Measurements from ENCODE around the gene PLB1.

PLB1 gene

GRCh38 chr2:28595323-28595722 lies 99.5 kb downstream of the PLB1 start:
- no peak for TF ChIP-seq EZH2 (optimal IDR thresholded peaks at IDR 0.05; ENCODE audit: low read depth, low read length)
- TF ChIP-seq EZH2phosphoT487 (IDR thresholded peaks at IDR 0.05; ENCODE audit: low read length) = no peak
- TF ChIP-seq CTCF (IDR thresholded peaks at IDR 0.05; ENCODE audit: low read length) = no peak
- Histone ChIP-seq H3K9me3 (replicated peaks; ENCODE audit: insufficient read depth, low read length) (no peaks in the 10 kb centered on the region), H3K4me3 (ENCODE audit: low read length) (peak overlapping the region; percentile 53; the same call in 1 of the 2 replicates), H3K9me2 (replicated peaks; ENCODE audit: insufficient read depth, low read length) (no peaks in the 10 kb centered on the region), H3K9ac (ENCODE audit: low read length) (peak overlapping the region; percentile 74), H3K79me2 (ENCODE audit: low read length) (no peaks in the 10 kb centered on the region), H2AFZ (ENCODE audit: low read length) (peak overlapping the region; percentile 80), H3K27ac (ENCODE audit: low read length) (peak overlapping the region; percentile 90), H3F3A (ENCODE audit: insufficient read depth, low read length) (peaks cover 10% of the 10 kb centered on the region), H3K27me3 (replicated peaks; ENCODE audit: insufficient read depth, low read length) (no peaks in the 10 kb centered on the region), H3K4me2 (ENCODE audit: low read depth, low read length) (peak overlapping the region; percentile 94), H3K4me1 (ENCODE audit: low read length) (peaks cover 18% of the 10 kb centered on the region), H4K20me1 (ENCODE audit: insufficient read depth, low read length) (no peaks in the 10 kb centered on the region), H3K36me3 (replicated peaks; ENCODE audit: insufficient read depth, low read length) (no peaks in the 10 kb centered on the region)
- no peak for DNase-seq

- no peak overlapping the region for H3K9ac ChIP-seq (ENCODE audit: low read length)
- no peaks in the 10 kb centered on the region for H3K9me2 ChIP-seq (replicated peaks; ENCODE audit: insufficient read depth, low read length)
- no peaks in the 10 kb centered on the region for H3K36me3 ChIP-seq (replicated peaks; ENCODE audit: insufficient read depth, low read length)
- H3K79me2 ChIP-seq (ENCODE audit: low read length) = no peaks in the 10 kb centered on the region
- no peak overlapping the region for H2AFZ ChIP-seq (ENCODE audit: low read length)
- no peaks in the 10 kb centered on the region for H4K20me1 ChIP-seq (ENCODE audit: insufficient read depth, low read length)
- no peaks in the 10 kb centered on the region for H3K27me3 ChIP-seq (replicated peaks; ENCODE audit: insufficient read depth, low read length)
- no peaks in the 10 kb centered on the region for H3K9me3 ChIP-seq (replicated peaks; ENCODE audit: insufficient read depth, low read length)
- H3K4me3 ChIP-seq (ENCODE audit: low read length) = no peak overlapping the region
- no peak for DNase-seq
- H3K27ac ChIP-seq (ENCODE audit: low read length) = no peak overlapping the region
- H3K4me2 ChIP-seq (ENCODE audit: low read depth, low read length) = no peak overlapping the region
- H3K4me1 ChIP-seq (ENCODE audit: low read length) = peaks cover 18% of the 10 kb centered on the region
- no peak for TF ChIP-seq EZH2phosphoT487 (IDR thresholded peaks at IDR 0.05; ENCODE audit: low read length)
- no peak for TF ChIP-seq CTCF (IDR thresholded peaks at IDR 0.05; ENCODE audit: low read length)
- TF ChIP-seq EZH2 (optimal IDR thresholded peaks at IDR 0.05; ENCODE audit: low read depth, low read length) = no peak
- H3F3A ChIP-seq (ENCODE audit: insufficient read depth, low read length) = peaks cover 10% of the 10 kb centered on the region
Measured at GRCh38 chr2:28598484-28598883, 102.6 kb downstream of the PLB1 start.

- TF ChIP-seq CTCF (IDR thresholded peaks at IDR 0.05; ENCODE audit: low read length) = no peak
- TF ChIP-seq EZH2 (optimal IDR thresholded peaks at IDR 0.05; ENCODE audit: low read depth, low read length) = no peak
- TF ChIP-seq EZH2phosphoT487 (IDR thresholded peaks at IDR 0.05; ENCODE audit: low read length) = no peak
- Histone ChIP-seq H3F3A (ENCODE audit: insufficient read depth, low read length) (peaks cover under 1% of the 10 kb centered on the region; the same call in 1 of the 2 replicates), H2AFZ (ENCODE audit: low read length) (no peak overlapping the region), H3K9me2 (replicated peaks; ENCODE audit: insufficient read depth, low read length) (no peaks in the 10 kb centered on the region), H3K27me3 (replicated peaks; ENCODE audit: insufficient read depth, low read length) (no peaks in the 10 kb centered on the region), H3K4me2 (ENCODE audit: low read depth, low read length) (no peak overlapping the region), H3K79me2 (ENCODE audit: low read length) (no peaks in the 10 kb centered on the region), H3K9me3 (replicated peaks; ENCODE audit: insufficient read depth, low read length) (no peaks in the 10 kb centered on the region), H3K27ac (ENCODE audit: low read length) (no peak overlapping the region), H3K36me3 (replicated peaks; ENCODE audit: insufficient read depth, low read length) (no peaks in the 10 kb centered on the region), H4K20me1 (ENCODE audit: insufficient read depth, low read length) (no peaks in the 10 kb centered on the region), H3K4me3 (ENCODE audit: low read length) (no peak overlapping the region), H3K4me1 (ENCODE audit: low read length) (peaks cover 6% of the 10 kb centered on the region), H3K9ac (ENCODE audit: low read length) (no peak overlapping the region)
- no peak for DNase-seq
Measured at GRCh38 chr2:28600181-28600580, 104.3 kb downstream of the PLB1 start.

Measured in MM.1S (cell line).